Activated gamma-delta T cell treated with Interleukin-2 at 50 U/mL for 16 hours (primary cell): ENCODE data around the gene LYPD8.

Source experiments
- DNase-seq: peaks from one replicate; pipeline ENCODE4 v3.0.0-alpha.2; 2020

The LYPD8 gene

GRCh38 chr1:248696261-248696660, 59.3 kb downstream of the LYPD8 start:
- DNase-seq: no peak

DNA sequence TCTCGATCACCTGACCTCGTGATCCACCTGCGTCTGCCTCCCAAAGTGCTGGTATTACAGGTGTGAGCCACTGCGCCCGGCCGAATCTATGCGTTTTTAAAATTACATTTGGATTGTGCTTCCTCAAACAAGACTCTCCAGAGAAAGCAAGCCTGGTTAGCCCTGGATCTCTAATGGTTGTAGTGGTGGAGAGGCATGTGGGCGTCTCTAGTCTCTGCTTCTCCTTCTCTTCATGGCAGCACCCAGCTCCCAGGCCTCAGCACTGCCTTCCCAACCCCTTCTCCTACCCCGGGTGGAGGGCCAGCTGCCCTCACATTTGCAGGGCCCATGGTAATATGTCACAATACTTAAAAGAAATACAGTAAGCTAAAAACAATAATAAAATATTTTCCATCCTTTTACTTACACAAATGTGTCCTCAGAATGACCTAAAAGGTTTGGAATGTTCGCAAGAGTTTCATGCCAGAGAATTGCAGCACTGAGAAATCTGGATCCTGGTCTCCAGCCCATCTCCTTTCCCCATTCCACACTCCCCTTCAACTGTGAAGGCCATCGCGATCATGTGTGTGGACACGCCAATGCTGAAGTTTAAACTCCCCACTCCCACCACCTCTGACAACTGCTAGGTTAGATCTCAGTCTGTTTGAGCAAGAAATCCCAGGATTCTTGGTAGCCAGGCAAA, 60.0 kb downstream of the LYPD8 start:
- no peak for DNase-seq

DNA sequence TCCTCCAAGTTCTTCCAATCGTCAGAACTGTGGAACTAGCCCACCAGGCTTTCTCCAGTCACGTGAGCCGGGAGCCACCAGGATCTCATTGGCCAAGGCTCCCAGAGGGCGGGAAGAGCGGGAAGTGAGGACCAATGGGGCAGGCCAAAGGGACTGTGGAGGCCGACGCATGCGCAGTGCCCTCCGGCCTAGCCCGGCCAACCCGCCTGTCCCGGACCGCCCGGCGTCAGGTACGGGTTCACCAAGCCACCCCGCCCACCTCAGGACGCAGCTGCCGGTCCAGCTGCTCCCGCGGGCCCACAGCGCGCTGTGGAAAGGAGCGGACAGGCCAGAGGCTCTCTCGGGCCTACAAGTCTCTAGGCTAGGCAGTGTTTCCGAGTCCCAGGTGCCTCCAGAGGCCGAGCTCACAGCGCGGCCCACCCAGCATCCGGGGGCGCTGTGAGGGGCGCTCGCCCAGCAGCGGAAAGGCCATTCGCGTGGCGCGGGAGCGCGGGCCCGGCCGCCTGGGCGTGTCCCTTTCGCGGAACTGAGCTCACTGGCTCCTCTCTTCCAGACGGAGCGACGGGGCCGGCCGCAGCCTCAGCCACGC, 63.9 kb downstream of the LYPD8 start:
- DNase-seq: no peak
